DOHH2 (cell line): ENCODE results near the gene OR51B6.

Experiments
- H3F3A ChIP-seq: fragments of 200-600 bp; sonication (generic), shearing (Covaris generic); 2 replicates; pipeline ENCODE4 v1.6.0; 2016; ENCODE audit warnings: antibody characterized with exemption, mild to moderate bottlenecking; ENCODE audit not compliant: control insufficient read depth, insufficient read depth
- H3K27ac ChIP-seq: fragments of 200-600 bp; sonication (generic); 2 replicates; pipeline ENCODE4 v1.5.1; 2014; ENCODE audit warnings: low read depth, mild to moderate bottlenecking, low read length, moderate library complexity
- H3K27me3 ChIP-seq: fragments of 200-600 bp; sonication (generic); 2 replicates; pipeline ENCODE4 v1.6.1; 2014; ENCODE audit warnings: mild to moderate bottlenecking, low read length, mixed read lengths; ENCODE audit not compliant: control insufficient read depth
- H3K36me3 ChIP-seq: fragments of 200-600 bp; sonication (generic); 2 replicates; pipeline ENCODE4 v1.6.1; 2014; ENCODE audit warnings: mild to moderate bottlenecking, low read length, moderate library complexity, mixed read lengths; ENCODE audit not compliant: control insufficient read depth
- H3K4me1 ChIP-seq: fragments of 200-600 bp; sonication (generic); 2 replicates; pipeline ENCODE4 v1.6.1; 2014; ENCODE audit warnings: mild to moderate bottlenecking, low read length, mixed read lengths; ENCODE audit not compliant: control insufficient read depth
- H3K4me2 ChIP-seq: fragments of 200-600 bp; sonication (generic); 2 replicates; pipeline ENCODE4 v1.6.0; 2014; ENCODE audit warnings: mild to moderate bottlenecking, low read length, moderate library complexity
- H3K4me3 ChIP-seq: fragments of 200-600 bp; sonication (generic); 2 replicates; pipeline ENCODE4 v1.5.1; 2014; ENCODE audit warnings: mild to moderate bottlenecking, low read length, mixed read lengths
- H3K79me2 ChIP-seq: fragments of 200-600 bp; sonication (generic); 2 replicates; pipeline ENCODE4 v1.6.1; 2014; ENCODE audit warnings: mild to moderate bottlenecking, low read length, mixed read lengths; ENCODE audit not compliant: control insufficient read depth
- H3K9me2 ChIP-seq: fragments of 200-600 bp; sonication (generic); replicated peaks from 2 replicates; pipeline ENCODE4 v1.6.1; 2014; ENCODE audit warnings: mild to moderate bottlenecking, low read length, mixed read lengths; ENCODE audit not compliant: control insufficient read depth
- H3K9me3 ChIP-seq: fragments of 200-600 bp; sonication (generic); 2 replicates; pipeline ENCODE4 v1.6.1; 2014; ENCODE audit warnings: antibody characterized with exemption, low read length, mixed read lengths; ENCODE audit not compliant: control insufficient read depth, insufficient read depth
- H4K20me1 ChIP-seq: fragments of 200-600 bp; sonication (generic); 2 replicates; pipeline ENCODE4 v1.6.0; 2014; ENCODE audit warnings: low read depth, mild to moderate bottlenecking, antibody characterized with exemption, low read length, moderate library complexity; ENCODE audit not compliant: control insufficient read depth, insufficient read depth
- EZH2phosphoT487 ChIP-seq: fragments of 200-600 bp; sonication (generic); IDR thresholded peaks from 2 replicates; pipeline ENCODE4 v1.6.1; 2017; ENCODE audit warnings: borderline replicate concordance, mild to moderate bottlenecking, antibody characterized with exemption, low read length, moderate library complexity, mixed read lengths
- TF ChIP-seq, protein P1 (sequence below): fragments of 200-600 bp; sonication (generic); IDR thresholded peaks from one replicate; pipeline ENCODE4 v1.5.1; 2014; ENCODE audit warnings: antibody characterized with exemption, mild to moderate bottlenecking, low read depth, low read length; ENCODE audit not compliant: poor library complexity, severe bottlenecking

OR51B6 gene

DNA sequence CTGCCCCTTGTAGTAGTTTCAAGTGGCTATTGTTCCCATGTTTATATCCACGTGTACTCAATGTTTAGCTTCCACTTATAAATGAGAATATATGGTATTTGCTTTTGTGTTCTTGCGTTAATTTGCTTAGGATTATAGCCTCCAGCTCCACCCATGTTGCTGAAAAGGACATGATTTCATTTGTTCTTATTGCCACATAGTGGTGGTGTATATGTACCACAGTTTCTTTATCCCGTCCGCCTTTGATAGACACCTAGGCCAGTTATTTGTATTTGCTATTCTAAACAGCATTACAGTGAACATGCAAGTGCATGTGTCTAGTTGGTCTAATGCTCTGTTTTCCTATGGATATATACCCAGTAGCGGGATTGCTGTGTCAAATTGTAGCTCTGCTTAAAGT is 34.0 kb upstream of the OR51B6 start:
- Histone ChIP-seq H3K9me2 (no peaks in the 10 kb centered on the region), H4K20me1 (no peaks in the 10 kb centered on the region), H3K4me1 (no peaks in the 10 kb centered on the region), H3F3A (no peaks in the 10 kb centered on the region), H3K9me3 (no peaks in the 10 kb centered on the region), H3K27me3 (no peaks in the 10 kb centered on the region), H3K4me2 (no peak overlapping the region), H3K27ac (no peak overlapping the region), H3K36me3 (no peaks in the 10 kb centered on the region), H3K79me2 (no peaks in the 10 kb centered on the region), H3K4me3 (no peak overlapping the region)
- TF ChIP-seq, protein P1, sequence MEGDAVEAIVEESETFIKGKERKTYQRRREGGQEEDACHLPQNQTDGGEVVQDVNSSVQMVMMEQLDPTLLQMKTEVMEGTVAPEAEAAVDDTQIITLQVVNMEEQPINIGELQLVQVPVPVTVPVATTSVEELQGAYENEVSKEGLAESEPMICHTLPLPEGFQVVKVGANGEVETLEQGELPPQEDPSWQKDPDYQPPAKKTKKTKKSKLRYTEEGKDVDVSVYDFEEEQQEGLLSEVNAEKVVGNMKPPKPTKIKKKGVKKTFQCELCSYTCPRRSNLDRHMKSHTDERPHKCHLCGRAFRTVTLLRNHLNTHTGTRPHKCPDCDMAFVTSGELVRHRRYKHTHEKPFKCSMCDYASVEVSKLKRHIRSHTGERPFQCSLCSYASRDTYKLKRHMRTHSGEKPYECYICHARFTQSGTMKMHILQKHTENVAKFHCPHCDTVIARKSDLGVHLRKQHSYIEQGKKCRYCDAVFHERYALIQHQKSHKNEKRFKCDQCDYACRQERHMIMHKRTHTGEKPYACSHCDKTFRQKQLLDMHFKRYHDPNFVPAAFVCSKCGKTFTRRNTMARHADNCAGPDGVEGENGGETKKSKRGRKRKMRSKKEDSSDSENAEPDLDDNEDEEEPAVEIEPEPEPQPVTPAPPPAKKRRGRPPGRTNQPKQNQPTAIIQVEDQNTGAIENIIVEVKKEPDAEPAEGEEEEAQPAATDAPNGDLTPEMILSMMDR: no peak
- no peak for TF ChIP-seq EZH2phosphoT487

DNA sequence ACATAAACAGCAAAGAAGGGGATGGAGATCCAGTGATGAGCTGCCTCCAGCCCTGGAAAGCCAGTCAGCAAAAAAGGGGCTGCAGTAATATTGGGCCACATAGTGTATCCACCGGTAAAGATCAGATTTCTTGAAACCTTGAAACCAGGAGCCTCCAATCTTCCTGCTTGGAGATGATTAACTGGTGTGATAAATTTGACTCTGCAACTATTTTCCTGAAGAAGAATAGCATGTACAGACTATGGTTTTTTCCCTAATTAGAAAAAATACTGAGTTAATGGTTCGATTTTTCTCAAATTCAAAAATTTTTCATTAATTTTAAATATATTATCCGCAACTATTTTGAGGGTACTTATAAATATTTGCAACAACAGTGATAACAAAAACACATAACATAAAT is 27.1 kb upstream of the OR51B6 start, which contains the start of gene OR51B2:
Gene OR51B2 (minus strand): TSS at position 101 of the 400 bp plus-strand sequence. CDS start 0 bp downstream, at position 101.
- Histone ChIP-seq H3F3A (no peaks in the 10 kb centered on the region), H3K9me3 (no peaks in the 10 kb centered on the region), H3K4me2 (no peak within 1 kb of the TSS), H3K4me1 (no peaks in the 10 kb centered on the region), H3K4me3 (no peak within 1 kb of the TSS), H3K36me3 (no peaks in the 10 kb centered on the region), H4K20me1 (no peaks in the 10 kb centered on the region), H3K79me2 (no peaks in the 10 kb centered on the region), H3K9me2 (no peaks in the 10 kb centered on the region), H3K27me3 (no peaks in the 10 kb centered on the region), H3K27ac (no peak within 1 kb of the TSS)
- no peak for TF ChIP-seq EZH2phosphoT487
- TF ChIP-seq, protein P1: no peak

DNA sequence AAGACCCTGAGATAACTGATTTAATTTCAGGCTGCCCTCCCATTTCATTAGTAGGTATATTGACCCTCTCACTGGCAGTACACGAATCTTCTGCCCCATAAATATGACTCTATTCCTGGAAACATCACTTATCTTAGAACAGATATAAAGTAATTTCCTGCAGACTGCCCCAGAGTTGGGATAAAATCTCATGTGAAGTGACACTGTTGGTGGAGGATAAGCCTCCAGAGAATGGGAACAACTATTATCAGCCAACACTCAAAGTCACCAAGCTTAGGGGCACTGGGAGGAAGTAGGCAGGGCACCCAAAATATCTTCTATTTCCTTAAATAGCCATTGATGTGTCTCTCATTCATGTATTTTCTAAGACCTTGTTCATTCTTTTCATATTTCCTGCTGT is 16.1 kb upstream of the OR51B6 start:
- Histone ChIP-seq H4K20me1 (no peaks in the 10 kb centered on the region), H3K4me3 (no peak overlapping the region), H3K9me2 (no peaks in the 10 kb centered on the region), H3K36me3 (no peaks in the 10 kb centered on the region), H3K4me1 (no peaks in the 10 kb centered on the region), H3K9me3 (no peaks in the 10 kb centered on the region), H3F3A (no peaks in the 10 kb centered on the region), H3K79me2 (no peaks in the 10 kb centered on the region), H3K27me3 (no peaks in the 10 kb centered on the region), H3K27ac (no peak overlapping the region), H3K4me2 (no peak overlapping the region)
- TF ChIP-seq, protein P1: no peak
- no peak for TF ChIP-seq EZH2phosphoT487
